Gastrocnemius medialis (tissue), 4 donors: ENCODE measurements around the gene HCN1.

ENCODE experiments used
- POLR2A ChIP-seq, 2 donors: fragments of 450-650 bp; IDR thresholded peaks; one replicate each; pipeline ENCODE4 v1.6.1; 2017; ENCODE audit warnings: antibody characterized with exemption in 2 of 2, mild to moderate bottlenecking in 2 of 2, moderate library complexity in 2 of 2
- TF ChIP-seq, protein P1 (sequence below), 5 experiments: fragments of 450-650 bp in 3 of 5; fragments of 200-600 bp in 2 of 5; sonication (generic) in 2 of 5; IDR thresholded peaks in 4 of 5; conservative IDR thresholded peaks in 1 of 5; 1 replicate in 4 of 5; 2 replicates in 1 of 5; pipeline ENCODE4 v1.5.1; 2016 to 2019; ENCODE audit warnings: antibody characterized with exemption in 5 of 5, mild to moderate bottlenecking in 3 of 5, moderate library complexity in 3 of 5

DNA sequence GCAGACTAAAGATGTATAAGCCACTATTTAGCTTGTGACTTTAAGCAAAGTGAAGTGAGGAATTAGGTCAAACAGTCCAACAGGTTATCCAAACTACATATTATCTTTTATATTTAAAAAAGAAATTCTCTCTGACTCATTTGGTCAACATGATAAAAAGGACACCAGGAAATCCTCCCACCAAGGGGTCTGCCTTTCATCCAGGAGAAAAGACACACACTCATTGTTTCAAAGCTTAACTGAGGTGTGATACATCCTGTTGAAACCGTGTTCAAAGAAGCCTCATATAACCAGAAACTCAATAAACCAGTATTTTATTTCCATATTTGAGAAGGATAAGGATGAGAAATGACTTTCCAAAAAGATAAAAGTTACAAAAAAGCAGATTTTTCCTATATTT lies 417.1 kb downstream of the HCN1 start:
- TF ChIP-seq, protein P1, sequence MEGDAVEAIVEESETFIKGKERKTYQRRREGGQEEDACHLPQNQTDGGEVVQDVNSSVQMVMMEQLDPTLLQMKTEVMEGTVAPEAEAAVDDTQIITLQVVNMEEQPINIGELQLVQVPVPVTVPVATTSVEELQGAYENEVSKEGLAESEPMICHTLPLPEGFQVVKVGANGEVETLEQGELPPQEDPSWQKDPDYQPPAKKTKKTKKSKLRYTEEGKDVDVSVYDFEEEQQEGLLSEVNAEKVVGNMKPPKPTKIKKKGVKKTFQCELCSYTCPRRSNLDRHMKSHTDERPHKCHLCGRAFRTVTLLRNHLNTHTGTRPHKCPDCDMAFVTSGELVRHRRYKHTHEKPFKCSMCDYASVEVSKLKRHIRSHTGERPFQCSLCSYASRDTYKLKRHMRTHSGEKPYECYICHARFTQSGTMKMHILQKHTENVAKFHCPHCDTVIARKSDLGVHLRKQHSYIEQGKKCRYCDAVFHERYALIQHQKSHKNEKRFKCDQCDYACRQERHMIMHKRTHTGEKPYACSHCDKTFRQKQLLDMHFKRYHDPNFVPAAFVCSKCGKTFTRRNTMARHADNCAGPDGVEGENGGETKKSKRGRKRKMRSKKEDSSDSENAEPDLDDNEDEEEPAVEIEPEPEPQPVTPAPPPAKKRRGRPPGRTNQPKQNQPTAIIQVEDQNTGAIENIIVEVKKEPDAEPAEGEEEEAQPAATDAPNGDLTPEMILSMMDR (IDR thresholded peaks at IDR 0.05 in 4 of 5, conservative IDR thresholded peaks at IDR 0.05 in 1 of 5): no peak
- TF ChIP-seq POLR2A (IDR thresholded peaks at IDR 0.05): no peak
